GM12873 (cell line): Measurements from ENCODE around the gene ARL6IP4.
A peak's percentile ranks its signal among the peaks of the same experiment; 100 is the strongest.

Source experiments
- TF ChIP-seq, protein P1 (sequence below): IDR thresholded peaks from 2 replicates; pipeline ENCODE4 v1.5.1; 2012; ENCODE audit warnings: low read depth, mild to moderate bottlenecking, moderate library complexity, low read length, control low read depth; ENCODE audit not compliant: insufficient read depth; ENCODE audit errors: missing control alignments

Gene ARL6IP4

DNA sequence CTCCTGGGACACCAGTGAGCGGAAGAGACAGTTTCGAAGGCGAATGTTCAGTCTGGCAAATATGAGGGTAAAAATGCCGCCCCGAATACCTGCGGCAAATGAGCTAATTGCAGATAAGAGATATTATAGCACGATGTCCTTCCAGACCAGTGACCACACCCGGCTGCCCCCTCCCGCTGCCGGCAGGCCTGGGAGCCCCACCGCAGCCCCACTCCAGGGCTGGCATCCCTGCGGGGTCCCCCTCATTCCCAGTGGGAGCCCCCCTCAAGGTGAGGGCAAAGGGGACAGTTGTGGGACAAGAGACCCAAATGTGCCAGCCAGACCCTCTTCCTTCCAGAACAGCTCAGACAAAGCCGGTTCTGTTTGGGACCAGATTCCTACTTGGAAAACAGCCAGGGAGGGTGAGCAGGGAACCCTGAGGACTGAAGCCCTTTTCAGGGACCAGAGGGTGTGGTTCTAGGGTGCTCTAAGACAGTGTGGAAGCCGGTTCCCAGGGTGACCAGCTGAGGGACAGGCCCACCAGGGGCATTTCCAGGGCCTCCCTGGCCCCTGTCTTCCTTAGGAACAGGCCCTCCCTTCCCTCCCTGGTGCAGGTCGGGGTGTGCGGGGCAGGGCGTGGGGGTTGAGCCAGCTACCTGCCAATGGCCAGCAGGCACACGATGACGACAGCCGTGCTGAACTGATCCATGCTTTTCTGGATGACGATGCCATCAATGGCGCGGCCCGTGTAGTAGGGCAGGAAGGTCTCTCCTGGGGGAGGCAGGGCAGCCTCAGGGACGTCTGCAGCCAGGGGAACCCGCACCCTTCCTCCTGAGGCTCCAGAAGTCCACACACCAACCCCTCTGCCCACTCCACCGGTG lies 30.4 kb upstream of the ARL6IP4 start:
- TF ChIP-seq, protein P1, sequence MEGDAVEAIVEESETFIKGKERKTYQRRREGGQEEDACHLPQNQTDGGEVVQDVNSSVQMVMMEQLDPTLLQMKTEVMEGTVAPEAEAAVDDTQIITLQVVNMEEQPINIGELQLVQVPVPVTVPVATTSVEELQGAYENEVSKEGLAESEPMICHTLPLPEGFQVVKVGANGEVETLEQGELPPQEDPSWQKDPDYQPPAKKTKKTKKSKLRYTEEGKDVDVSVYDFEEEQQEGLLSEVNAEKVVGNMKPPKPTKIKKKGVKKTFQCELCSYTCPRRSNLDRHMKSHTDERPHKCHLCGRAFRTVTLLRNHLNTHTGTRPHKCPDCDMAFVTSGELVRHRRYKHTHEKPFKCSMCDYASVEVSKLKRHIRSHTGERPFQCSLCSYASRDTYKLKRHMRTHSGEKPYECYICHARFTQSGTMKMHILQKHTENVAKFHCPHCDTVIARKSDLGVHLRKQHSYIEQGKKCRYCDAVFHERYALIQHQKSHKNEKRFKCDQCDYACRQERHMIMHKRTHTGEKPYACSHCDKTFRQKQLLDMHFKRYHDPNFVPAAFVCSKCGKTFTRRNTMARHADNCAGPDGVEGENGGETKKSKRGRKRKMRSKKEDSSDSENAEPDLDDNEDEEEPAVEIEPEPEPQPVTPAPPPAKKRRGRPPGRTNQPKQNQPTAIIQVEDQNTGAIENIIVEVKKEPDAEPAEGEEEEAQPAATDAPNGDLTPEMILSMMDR = no peak

DNA sequence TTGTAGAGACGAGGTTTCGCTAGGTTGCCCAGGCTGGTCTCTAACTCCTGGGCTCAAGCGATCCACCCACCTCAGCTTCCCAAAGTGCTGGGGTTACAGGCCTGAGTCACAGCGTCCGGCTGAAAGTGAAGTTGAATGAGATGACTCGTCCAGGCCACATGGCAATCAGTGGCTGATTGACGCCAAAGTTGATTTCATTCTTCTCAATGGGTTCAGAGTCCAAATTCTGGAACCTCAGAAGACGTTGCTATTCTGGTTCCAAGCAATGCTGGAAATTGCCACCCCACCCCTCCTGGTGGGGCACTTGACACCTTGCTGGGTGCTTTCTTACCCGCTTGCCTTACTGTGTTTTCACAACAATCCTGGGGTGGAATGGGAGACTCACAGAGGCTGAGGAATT lies 29.1 kb upstream of the ARL6IP4 start:
- TF ChIP-seq, protein P1 = no peak

DNA sequence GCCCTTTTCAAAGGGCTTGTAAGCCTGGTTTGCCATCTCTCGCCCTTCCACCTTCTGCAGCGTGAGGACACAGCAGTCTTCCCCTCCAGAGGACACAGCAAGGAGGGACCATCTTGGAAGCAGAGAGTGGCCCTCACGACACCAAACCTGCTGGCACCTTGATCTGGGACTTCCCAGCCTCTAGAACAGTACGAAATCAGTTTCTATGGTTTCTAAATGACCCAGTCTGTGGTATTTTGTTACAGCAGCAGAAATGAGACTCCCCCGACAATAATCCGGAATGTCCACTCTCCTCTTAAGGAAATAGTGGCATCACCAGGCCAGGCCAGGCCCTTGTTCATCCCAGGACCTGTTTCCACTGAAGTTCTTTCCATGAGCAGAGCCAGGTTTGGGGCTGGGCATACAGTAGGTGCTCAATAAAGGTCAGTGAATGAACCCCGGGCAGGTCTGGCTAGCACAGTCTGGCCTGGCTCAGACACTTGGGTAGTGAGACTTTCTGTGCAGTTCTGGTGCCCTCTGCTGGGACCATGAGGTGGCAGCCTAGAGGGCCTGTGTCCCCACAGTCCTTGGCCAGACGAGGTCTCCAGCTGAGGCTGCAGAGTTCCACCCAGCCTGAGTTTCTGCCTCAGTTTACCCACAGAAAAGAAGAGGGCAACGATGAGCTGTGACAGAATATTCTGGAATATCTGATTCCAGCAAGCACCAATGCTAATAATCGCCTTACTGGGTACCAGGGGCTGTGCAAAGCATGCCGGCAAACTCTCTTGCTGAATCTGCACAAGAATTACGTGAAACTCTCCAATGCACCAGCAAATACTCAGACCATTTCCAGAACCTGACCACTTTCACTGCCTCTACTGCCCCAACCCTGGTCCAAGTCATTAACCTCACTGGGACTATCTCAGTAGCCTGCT lies 28.2 kb upstream of the ARL6IP4 start:
- TF ChIP-seq, protein P1 = peak; percentile 98

DNA sequence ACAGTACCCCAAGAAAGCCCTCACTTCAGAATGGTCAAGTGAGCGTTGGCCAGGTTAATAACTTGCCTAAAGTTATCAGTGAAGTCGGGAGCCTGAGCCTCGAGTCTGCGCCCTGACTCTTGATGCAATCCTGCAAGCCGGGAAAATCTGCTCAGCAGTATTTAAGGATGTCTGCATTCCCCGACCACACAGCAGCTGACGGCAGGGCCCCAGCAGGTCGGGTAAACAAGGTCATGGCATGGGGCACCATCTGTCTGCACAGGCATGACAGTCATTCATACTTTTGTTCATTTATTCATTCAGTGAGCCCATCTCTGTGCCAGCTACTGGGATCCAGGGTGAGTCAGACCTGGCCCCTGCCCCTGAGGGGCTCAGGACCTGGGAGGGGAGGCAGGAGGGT lies 25.3 kb upstream of the ARL6IP4 start:
- TF ChIP-seq, protein P1 = no peak

DNA sequence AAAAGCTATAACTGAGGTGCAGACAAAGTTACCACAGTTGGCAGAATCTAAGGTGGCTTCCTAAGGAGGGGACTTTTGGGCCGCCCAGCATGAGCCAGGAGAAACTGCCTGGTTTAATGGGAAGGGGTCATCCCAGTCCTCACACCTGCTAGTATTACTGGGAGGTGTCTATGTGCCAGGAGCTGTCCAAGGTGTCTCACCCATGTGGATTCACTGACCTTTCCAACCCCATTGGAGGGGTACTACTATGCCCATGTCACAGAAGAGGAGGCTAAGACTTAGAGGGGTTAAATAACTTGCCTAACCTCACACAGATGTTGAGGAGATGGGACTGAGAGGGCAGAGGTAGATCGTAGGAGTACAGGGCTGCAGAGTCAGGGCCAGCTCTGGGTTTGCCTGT lies 24.4 kb upstream of the ARL6IP4 start:
- TF ChIP-seq, protein P1 = no peak

DNA sequence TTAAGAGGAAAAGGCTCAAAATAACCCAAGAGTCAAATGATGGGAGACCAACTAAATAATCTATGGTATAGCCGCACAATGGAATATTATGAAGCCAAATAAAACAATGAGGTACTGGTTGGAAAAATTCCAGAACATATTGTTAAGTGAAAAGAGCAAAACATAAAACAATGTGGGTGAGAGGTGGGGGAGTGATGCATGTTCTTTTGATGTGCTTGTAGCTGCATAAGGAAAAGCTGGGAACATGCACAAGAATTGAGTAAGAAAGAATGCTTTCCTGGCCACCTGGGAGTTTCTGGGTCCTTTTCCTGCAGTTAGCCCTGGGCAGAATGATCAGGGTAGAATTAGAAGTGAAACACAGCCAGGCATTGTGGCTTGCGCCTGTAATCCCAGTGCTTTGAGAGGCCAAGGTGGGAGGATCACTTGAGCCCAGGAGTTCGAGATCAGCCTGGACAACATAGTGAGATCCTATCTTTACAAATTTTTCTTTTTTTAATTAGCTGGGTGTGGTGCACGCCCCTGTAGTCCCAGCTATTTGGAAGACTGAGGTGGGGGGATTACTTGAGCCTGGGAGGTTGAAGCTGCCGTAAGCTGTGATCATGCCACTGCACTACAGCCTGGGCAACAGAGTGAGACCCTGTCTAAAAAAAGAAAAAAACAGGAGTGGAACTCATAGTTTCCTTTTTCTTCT lies 22.1 kb upstream of the ARL6IP4 start:
- TF ChIP-seq, protein P1 = no peak
